CD14-positive monocyte (primary cell): Measurements from ENCODE around the gene PABPN1L. TPM values are rescaled to one million over a fixed set of nuclear protein-coding genes. Genes with fewer than 3 reads are reported as not detected.
A peak's percentile ranks its signal among the peaks of the same experiment; 100 is the strongest.

Experiments
- DNase-seq, 3 donors: peaks; one replicate each; pipeline ENCODE4 v3.0.0-alpha.2; 2011 to 2022
- H2AFZ ChIP-seq: 2 replicates; pipeline ENCODE4 v1.6.0; 2012; ENCODE audit warnings: mild to moderate bottlenecking, low read depth, low read length, inconsistent platforms; ENCODE audit not compliant: insufficient read depth, poor library complexity, severe bottlenecking
- H3K27ac ChIP-seq, 2 donors: 1 replicate in 1 of 2; 2 replicates in 1 of 2; pipeline ENCODE4 v1.5.1; 2012 to 2013; ENCODE audit warnings: low read length in 2 of 2, control low read depth in 1 of 2, inconsistent platforms in 1 of 2, low read depth in 1 of 2, mild to moderate bottlenecking in 1 of 2
- H3K27me3 ChIP-seq, 2 donors: one replicate each; pipeline versions ENCODE4 v1.6.0 to v1.6.1; 2011 to 2013; ENCODE audit warnings: low read length in 2 of 2; ENCODE audit not compliant: control insufficient read depth in 2 of 2, insufficient read depth in 2 of 2
- H3K36me3 ChIP-seq, 2 donors: replicated peaks in 1 of 2; 1 replicate in 1 of 2; 2 replicates in 1 of 2; pipeline versions ENCODE4 v1.5.1 to v1.6.1; 2012 to 2013; ENCODE audit warnings: low read length in 2 of 2, control low read depth in 1 of 2, inconsistent platforms in 1 of 2, mild to moderate bottlenecking in 1 of 2; ENCODE audit not compliant: insufficient read depth in 2 of 2, control insufficient read depth in 1 of 2
- H3K4me1 ChIP-seq, 2 donors: 1 replicate in 1 of 2; 2 replicates in 1 of 2; pipeline versions ENCODE4 v1.5.1 to v1.6.1; 2012 to 2013; ENCODE audit warnings: low read length in 2 of 2, control low read depth in 1 of 2, inconsistent platforms in 1 of 2, mild to moderate bottlenecking in 1 of 2, moderate library complexity in 1 of 2; ENCODE audit not compliant: insufficient read depth in 2 of 2, control insufficient read depth in 1 of 2
- H3K4me2 ChIP-seq: replicated peaks from 2 replicates; pipeline ENCODE3; 2012; ENCODE audit warnings: low read length, moderate library complexity, mild to moderate bottlenecking; ENCODE audit not compliant: poor library complexity, severe bottlenecking; ENCODE audit errors: extremely low read depth
- H3K4me3 ChIP-seq, 3 experiments: fragments of 200-600 bp in 1 of 3; sonication (generic) in 1 of 3; replicated peaks in 1 of 3; 1 replicate in 2 of 3; 2 replicates in 1 of 3; pipeline ENCODE4 v1.5.1; 2011 to 2013; ENCODE audit warnings: low read length in 3 of 3, mild to moderate bottlenecking in 3 of 3, control low read depth in 2 of 3, low read depth in 2 of 3, inconsistent platforms in 1 of 3, moderate library complexity in 1 of 3
- H3K79me2 ChIP-seq: 2 replicates; pipeline ENCODE4 v1.6.0; 2012; ENCODE audit warnings: mild to moderate bottlenecking, control low read depth, inconsistent platforms, low read length, moderate library complexity; ENCODE audit not compliant: insufficient read depth
- H3K9ac ChIP-seq: 2 replicates; pipeline ENCODE4 v1.6.0; 2017; ENCODE audit warnings: low read length, mild to moderate bottlenecking; ENCODE audit not compliant: insufficient read depth, poor library complexity, severe bottlenecking
- H3K9me3 ChIP-seq, 2 donors: replicated peaks in 1 of 2; 1 replicate in 1 of 2; 2 replicates in 1 of 2; pipeline versions ENCODE4 v1.5.1 to v1.6.1; 2012 to 2013; ENCODE audit warnings: low read length in 2 of 2, control low read depth in 1 of 2; ENCODE audit not compliant: control insufficient read depth in 1 of 2, insufficient read depth in 1 of 2
- H4K20me1 ChIP-seq: 2 replicates; pipeline ENCODE4 v1.6.0; 2012; ENCODE audit warnings: mild to moderate bottlenecking, low read length, control low read depth, moderate library complexity; ENCODE audit not compliant: insufficient read depth
- H3K27ac Mint-ChIP-seq, 7 donors: one replicate each; pipeline ENCODE4 v1.8.0; 2020; ENCODE audit warnings: mild to moderate bottlenecking in 7 of 7, mixed read lengths in 7 of 7, moderate library complexity in 6 of 7, inconsistent platforms in 2 of 7
- H3K27me3 Mint-ChIP-seq, 3 donors: one replicate each; pipeline ENCODE4 v1.8.0; 2021 to 2022; ENCODE audit warnings: low read depth in 3 of 3, mild to moderate bottlenecking in 3 of 3, mixed read lengths in 3 of 3, moderate library complexity in 3 of 3, inconsistent platforms in 1 of 3
- H3K36me3 Mint-ChIP-seq, 2 donors: one replicate each; pipeline ENCODE4 v1.8.0; 2020; ENCODE audit warnings: mixed read lengths in 2 of 2, inconsistent platforms in 1 of 2, mild to moderate bottlenecking in 1 of 2
- H3K4me1 Mint-ChIP-seq: one replicate; pipeline ENCODE4 v1.8.0; 2020; ENCODE audit warnings: mild to moderate bottlenecking, mixed read lengths
- H3K4me3 Mint-ChIP-seq, 2 donors: one replicate each; pipeline ENCODE4 v1.8.0; 2020; ENCODE audit warnings: mild to moderate bottlenecking in 2 of 2, mixed read lengths in 2 of 2, moderate library complexity in 1 of 2
- H3K9me3 Mint-ChIP-seq, 7 donors: one replicate each; pipeline ENCODE4 v1.8.0; 2020 to 2022; ENCODE audit warnings: mixed read lengths in 7 of 7, mild to moderate bottlenecking in 6 of 7, moderate library complexity in 6 of 7, inconsistent platforms in 2 of 7
- CTCF ChIP-seq: fragments of 200-600 bp; IDR thresholded peaks from one replicate; pipeline ENCODE4 v1.8.0; 2022; ENCODE audit warnings: antibody characterized with exemption, mild to moderate bottlenecking
- WGBS: methylation state at CpG from one replicate; pipeline ENCODE4 v1.1.5; 2013; ENCODE audit warnings: missing lambda C conversion rate; ENCODE audit not compliant: insufficient coverage; 5-methylcytosine and 5-hydroxymethylcytosine counted together
- intact Hi-C, 2 donors: fragments of 100-400 bp; cut with micrococcal nuclease; formaldehyde crosslinking; loops; one replicate each; pipeline versions ENCODE4 v1.15.0 to v1.15.1; 2023
- polyA plus RNA-seq, 3 donors: library from polyadenylated mRNA; depleted of rRNA in 1 of 3; unstranded in 2 of 3; stranded (reverse) in 1 of 3; fragments of 300-500 nt in 2 of 3; fragments of >200 nt in 1 of 3; fragmentation: Illumina TruSeq in 2 of 3; gene quantifications; 1 replicate in 2 of 3; 2 replicates in 1 of 3; pipeline ENCODE4 v1.2.3, GENCODE V29; 2012 to 2021

PABPN1L gene
- polyA plus RNA-seq, 3 donors: 0.39 TPM; not detected in 2

DNA sequence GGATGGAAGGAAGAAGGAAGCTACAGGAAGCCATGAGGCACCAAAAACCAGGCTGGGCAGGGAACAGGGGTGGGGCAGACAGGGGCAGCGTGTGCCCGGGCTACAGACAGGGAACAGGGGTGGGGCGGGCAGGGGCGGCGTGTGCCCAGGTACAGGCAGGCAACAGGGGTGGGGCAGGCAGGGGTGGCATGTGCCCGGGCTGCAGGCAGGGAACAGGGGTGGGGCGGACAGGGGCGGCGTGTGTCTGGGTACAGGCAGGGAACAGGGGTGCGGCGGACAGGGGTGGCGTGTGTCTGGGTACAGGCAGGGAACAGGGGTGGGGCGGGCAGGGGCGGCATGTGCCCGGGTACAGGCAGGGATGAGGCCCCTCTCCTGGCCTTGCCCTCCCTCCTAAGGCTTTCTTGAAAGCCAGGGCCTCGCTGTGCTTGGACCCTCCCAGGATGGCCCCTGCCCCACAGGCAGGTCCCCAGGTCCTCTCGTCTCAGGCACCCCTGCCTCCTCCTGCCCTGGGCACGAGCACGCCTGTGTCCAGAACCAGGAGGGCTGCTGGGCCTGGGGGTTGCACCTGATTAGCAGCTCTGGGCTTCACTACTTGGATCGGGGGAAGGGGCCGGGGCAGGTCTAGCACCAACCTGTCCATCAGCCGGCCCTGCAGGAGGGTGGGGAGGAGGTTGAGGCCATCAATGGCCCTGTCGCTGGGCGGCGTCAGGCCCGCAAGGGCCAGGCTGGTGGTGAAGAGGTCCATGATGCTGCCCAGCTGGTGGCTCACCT lies 40.2 kb downstream of the PABPN1L start:
- Histone ChIP-seq H3K27ac (no peak overlapping the region), H3K27me3 (no peaks in the 10 kb centered on the region), H4K20me1 (peaks cover 19% of the 10 kb centered on the region), H3K9ac (no peak overlapping the region), H3K4me3 (no peak overlapping the region), H3K4me1 (no peaks in the 10 kb centered on the region), H3K79me2 (no peaks in the 10 kb centered on the region), H3K36me3 (peaks cover 59 to 69% of the 10 kb centered on the region in 2 donors), H3K4me2 (no peak overlapping the region), H2AFZ (no peak overlapping the region), H3K9me3 (no peaks in the 10 kb centered on the region)
- TF ChIP-seq CTCF: no peak
- WGBS: 98% methylated on average over 22 of the region's 26 CpGs
- Mint-ChIP-seq H3K27ac (peak overlapping the region in 1 of 7 donors; percentile 66), H3K4me1 (no peaks in the 10 kb centered on the region), H3K27me3 (no peaks in the 10 kb centered on the region), H3K36me3 (peaks cover 35 to 65% of the 10 kb centered on the region in 2 donors), H3K9me3 (no peaks in the 10 kb centered on the region), H3K4me3 (no peak overlapping the region)
- DNase-seq: no peak
- intact Hi-C loops: no loop called here

DNA sequence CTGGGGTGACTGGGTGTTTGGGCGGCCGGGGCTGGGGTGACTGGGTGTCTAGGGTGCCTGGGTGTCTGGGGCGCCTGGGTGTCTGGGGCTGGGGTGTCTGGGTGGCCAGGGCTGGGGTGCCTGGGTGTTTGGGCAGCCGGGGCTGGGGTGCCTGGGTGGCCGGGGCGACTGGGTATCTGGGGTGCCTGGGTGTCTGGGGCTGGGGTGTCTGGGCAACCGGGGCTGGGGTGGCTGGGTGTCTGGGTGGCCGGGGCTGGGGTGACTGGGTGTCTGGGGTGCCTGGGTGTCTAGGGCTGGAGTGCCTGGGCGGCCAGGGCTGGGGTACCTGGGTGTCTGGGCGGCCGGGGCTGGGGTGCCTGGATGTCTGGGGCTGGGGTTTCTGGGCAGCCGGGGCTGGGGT lies 41.3 kb downstream of the PABPN1L start:
- Histone ChIP-seq H3K4me2 (no peak overlapping the region), H3K27ac (no peak overlapping the region), H4K20me1 (peaks cover 19% of the 10 kb centered on the region), H3K9ac (no peak overlapping the region), H3K9me3 (no peaks in the 10 kb centered on the region), H3K79me2 (no peaks in the 10 kb centered on the region), H3K27me3 (no peaks in the 10 kb centered on the region), H3K4me1 (no peaks in the 10 kb centered on the region), H3K4me3 (no peak overlapping the region), H3K36me3 (peaks cover 58 to 71% of the 10 kb centered on the region in 2 donors), H2AFZ (no peak overlapping the region)
- H3K27ac Mint-ChIP-seq: no peak overlapping the region
- H3K4me1 Mint-ChIP-seq: no peaks in the 10 kb centered on the region
- TF ChIP-seq CTCF: no peak
- over 99% methylated on average over 11 of the region's 12 CpGs for WGBS
- no peaks in the 10 kb centered on the region for H3K27me3 Mint-ChIP-seq
- intact Hi-C loops: no loop called here
- DNase-seq: no peak
- no peak overlapping the region for H3K4me3 Mint-ChIP-seq
- H3K36me3 Mint-ChIP-seq: peaks cover 31 to 67% of the 10 kb centered on the region in 2 donors
- no peaks in the 10 kb centered on the region for H3K9me3 Mint-ChIP-seq
